Fibroblast of lung (primary cell): ENCODE results near the gene CAPN12.

ENCODE experiments used
- CTCF ChIP-seq, 2 donors: IDR thresholded peaks in 1 of 2; conservative IDR thresholded peaks in 1 of 2; 1 replicate in 1 of 2; 2 replicates in 1 of 2; pipeline ENCODE4 v1.5.1; 2011 to 2012; ENCODE audit warnings: low read length in 2 of 2, control low read depth in 1 of 2, inconsistent platforms in 1 of 2, low read depth in 1 of 2, mild to moderate bottlenecking in 1 of 2
- EZH2 ChIP-seq: IDR thresholded peaks from 2 replicates; pipeline ENCODE4 v1.5.1; 2012; ENCODE audit warnings: low read length, control low read depth, mild to moderate bottlenecking; ENCODE audit errors: missing control alignments

- no peak for TF ChIP-seq CTCF (conservative IDR thresholded peaks at IDR 0.05 in 1 of 2, IDR thresholded peaks at IDR 0.05 in 1 of 2; ENCODE audit: low read depth in 1 of 2, low read length in 2 of 2)
- TF ChIP-seq EZH2 = no peak
Measured at GRCh38 chr19:38784224-38784623, 40.0 kb upstream of the CAPN12 start.
